GM12864 (cell line): ENCODE results near the gene MRGPRF.

Experiments used
- DNase-seq: peaks from one replicate; pipeline ENCODE4 v3.0.0-alpha.2; 2011; ENCODE audit warnings: low read depth
- H3K4me3 ChIP-seq: 2 replicates; pipeline ENCODE4 v1.5.1; 2011; ENCODE audit warnings: mild to moderate bottlenecking, low read depth, low read length, control low read depth
- CTCF ChIP-seq: IDR thresholded peaks from 2 replicates; pipeline ENCODE4 v1.5.1; 2011; ENCODE audit warnings: low read depth, mild to moderate bottlenecking, moderate library complexity, low read length, control low read depth, inconsistent platforms; ENCODE audit errors: missing control alignments

MRGPRF gene

GRCh38 chr11:69032833-69033232, 19.8 kb upstream of the MRGPRF start:
- TF ChIP-seq CTCF, result no peak
- no peak for DNase-seq
- H3K4me3 ChIP-seq, result no peak overlapping the region

- H3K4me3 ChIP-seq, result no peak overlapping the region
- no peak for TF ChIP-seq CTCF
- DNase-seq, result no peak
These were observed 17.3 kb upstream of the MRGPRF start for GRCh38 chr11:69030301-69030700.

- H3K4me3 ChIP-seq, result no peak overlapping the region
- TF ChIP-seq CTCF, result no peak
- no peak for DNase-seq
These were observed 14.8 kb upstream of the MRGPRF start for GRCh38 chr11:69027704-69028372.

GRCh38 chr11:69024509-69024908, 11.5 kb upstream of the MRGPRF start:
- no peak for DNase-seq
- no peak for TF ChIP-seq CTCF
- H3K4me3 ChIP-seq, result no peak overlapping the region

- TF ChIP-seq CTCF, result no peak
- DNase-seq, result no peak
- H3K4me3 ChIP-seq, result no peak overlapping the region
These were observed 9.2 kb upstream of the MRGPRF start for GRCh38 chr11:69022260-69022659.

GRCh38 chr11:69018924-69019323, 5.9 kb upstream of the MRGPRF start:
- DNase-seq, result no peak
- no peak for TF ChIP-seq CTCF
- no peak overlapping the region for H3K4me3 ChIP-seq

GRCh38 chr11:69017951-69018350, 4.9 kb upstream of the MRGPRF start:
- H3K4me3 ChIP-seq, result no peak overlapping the region
- TF ChIP-seq CTCF, result no peak
- DNase-seq, result no peak
